HUES64 (cell line): ENCODE results near the gene CRELD2.

Experiments
- H3K27ac ChIP-seq: 2 replicates; pipeline ENCODE4 v1.7.0; 2013; ENCODE audit warnings: low read depth, low read length, inconsistent platforms
- H3K27me3 ChIP-seq: 2 replicates; pipeline ENCODE4 v1.6.1; 2013; ENCODE audit warnings: mild to moderate bottlenecking, low read length; ENCODE audit not compliant: insufficient read depth
- H3K36me3 ChIP-seq: 2 replicates; pipeline ENCODE4 v1.6.1; 2013; ENCODE audit warnings: mild to moderate bottlenecking, low read length; ENCODE audit not compliant: insufficient read depth
- H3K4me1 ChIP-seq: 2 replicates; pipeline ENCODE4 v1.6.1; 2013; ENCODE audit warnings: mild to moderate bottlenecking, low read length, moderate library complexity; ENCODE audit not compliant: insufficient read depth
- H3K4me3 ChIP-seq: 2 replicates; pipeline ENCODE4 v1.5.1; 2013; ENCODE audit warnings: mild to moderate bottlenecking, low read length, moderate library complexity
- H3K9ac ChIP-seq: 2 replicates; pipeline ENCODE4 v1.6.1; 2013; ENCODE audit warnings: mild to moderate bottlenecking, low read depth, low read length
- H3K9me3 ChIP-seq: 2 replicates; pipeline ENCODE4 v1.6.1; 2013; ENCODE audit warnings: low read depth, low read length; ENCODE audit not compliant: insufficient read depth
- WGBS: fragments of 150-250, 120-280 bp; methylation state at CpG from one replicate; pipeline ENCODE4 v1.1.7; 2013; ENCODE audit warnings: missing lambda C conversion rate; 5-methylcytosine and 5-hydroxymethylcytosine counted together

The CRELD2 gene

GRCh38 chr22:49913446-49913845 lies 5.0 kb upstream of the CRELD2 start:
- Histone ChIP-seq H3K27me3 (no peaks in the 10 kb centered on the region), H3K27ac (no peak overlapping the region), H3K9ac (no peak overlapping the region), H3K4me1 (no peaks in the 10 kb centered on the region), H3K4me3 (no peak overlapping the region), H3K36me3 (peaks cover 20% of the 10 kb centered on the region), H3K9me3 (no peaks in the 10 kb centered on the region)
- 98% methylated on average over 14 of the region's 14 CpGs for WGBS

GRCh38 chr22:49914256-49914655 lies 4.2 kb upstream of the CRELD2 start:
- no peak overlapping the region for H3K27ac ChIP-seq

GRCh38 chr22:49915610-49916009 lies 2.8 kb upstream of the CRELD2 start:
- no peaks in the 10 kb centered on the region for H3K9me3 ChIP-seq
- peaks cover 23% of the 10 kb centered on the region for H3K36me3 ChIP-seq
- no peak overlapping the region for H3K9ac ChIP-seq
- WGBS: 81% methylated on average over 12 of the region's 12 CpGs
- no peaks in the 10 kb centered on the region for H3K27me3 ChIP-seq
- no peaks in the 10 kb centered on the region for H3K4me1 ChIP-seq
- H3K4me3 ChIP-seq: no peak overlapping the region
- H3K27ac ChIP-seq: no peak overlapping the region

More at GRCh38 chr22:49914256-49914655, 4.2 kb upstream of the CRELD2 start:
- no peaks in the 10 kb centered on the region for H3K4me1 ChIP-seq
- no peak overlapping the region for H3K9ac ChIP-seq
- H3K9me3 ChIP-seq: no peaks in the 10 kb centered on the region
- WGBS: 91% methylated on average over 12 of the region's 12 CpGs
- H3K4me3 ChIP-seq: no peak overlapping the region
- peaks cover 17% of the 10 kb centered on the region for H3K36me3 ChIP-seq
- no peaks in the 10 kb centered on the region for H3K27me3 ChIP-seq

- Histone ChIP-seq H3K4me1 (no peaks in the 10 kb centered on the region), H3K27ac (no peak overlapping the region), H3K36me3 (peaks cover 30% of the 10 kb centered on the region), H3K27me3 (no peaks in the 10 kb centered on the region), H3K4me3 (peak overlapping the region; percentile 89; the same call in 1 of the 2 replicates), H3K9me3 (no peaks in the 10 kb centered on the region), H3K9ac (no peak overlapping the region)
- WGBS: 93% methylated on average over 11 of the region's 11 CpGs
These were observed 1.6 kb upstream of the CRELD2 start for GRCh38 chr22:49916831-49917230.

- peak overlapping the region; percentile 71 for H3K9ac ChIP-seq
- H3K9me3 ChIP-seq: no peaks in the 10 kb centered on the region
- peak overlapping the region; percentile 89 for H3K4me3 ChIP-seq
- no peak overlapping the region for H3K27ac ChIP-seq
- 40% methylated on average over 47 of the region's 47 CpGs for WGBS
- H3K36me3 ChIP-seq: peaks cover 13% of the 10 kb centered on the region; the same call in 1 of the 2 replicates
- H3K27me3 ChIP-seq: no peaks in the 10 kb centered on the region
- no peaks in the 10 kb centered on the region for H3K4me1 ChIP-seq
These were observed 762 bp downstream of the CRELD2 start for GRCh38 chr22:49918911-49919881.

- Histone ChIP-seq H3K9ac (no peak overlapping the region), H3K27me3 (no peaks in the 10 kb centered on the region), H3K4me3 (no peak overlapping the region), H3K36me3 (peaks cover 20% of the 10 kb centered on the region; the same call in 1 of the 2 replicates), H3K9me3 (no peaks in the 10 kb centered on the region), H3K4me1 (no peaks in the 10 kb centered on the region), H3K27ac (no peak overlapping the region)
- whole genome bisulfite sequencing: 91% methylated on average over 18 of the region's 18 CpGs
These were observed 2.4 kb downstream of the CRELD2 start for GRCh38 chr22:49920859-49921258.

- Histone ChIP-seq H3K9me3 (no peaks in the 10 kb centered on the region), H3K9ac (no peak overlapping the region), H3K4me3 (no peak overlapping the region), H3K27me3 (no peaks in the 10 kb centered on the region), H3K36me3 (peaks cover 20% of the 10 kb centered on the region; the same call in 1 of the 2 replicates), H3K27ac (no peak overlapping the region), H3K4me1 (no peaks in the 10 kb centered on the region)
- WGBS: 92% methylated on average over 35 of the region's 35 CpGs
These were observed 3.3 kb downstream of the CRELD2 start for GRCh38 chr22:49921508-49922278.

GRCh38 chr22:49922484-49922883 lies 4.0 kb downstream of the CRELD2 start:
- H3K9me3 ChIP-seq: no peaks in the 10 kb centered on the region
- no peaks in the 10 kb centered on the region for H3K4me1 ChIP-seq
- 95% methylated on average over 10 of the region's 22 CpGs for WGBS
- H3K9ac ChIP-seq: no peak overlapping the region
- H3K27me3 ChIP-seq: no peaks in the 10 kb centered on the region
- no peak overlapping the region for H3K27ac ChIP-seq
- peaks cover 20% of the 10 kb centered on the region; the same call in 1 of the 2 replicates for H3K36me3 ChIP-seq
- no peak overlapping the region for H3K4me3 ChIP-seq

GRCh38 chr22:49922926-49923325 lies 4.5 kb downstream of the CRELD2 start:
- Histone ChIP-seq H3K4me3 (no peak overlapping the region), H3K4me1 (no peaks in the 10 kb centered on the region), H3K9ac (no peak overlapping the region), H3K27me3 (no peaks in the 10 kb centered on the region), H3K9me3 (no peaks in the 10 kb centered on the region), H3K27ac (no peak overlapping the region), H3K36me3 (peaks cover 20% of the 10 kb centered on the region; the same call in 1 of the 2 replicates)
- 93% methylated on average over 24 of the region's 25 CpGs for WGBS

GRCh38 chr22:49923445-49923844 lies 5.0 kb downstream of the CRELD2 start:
- Histone ChIP-seq H3K4me1 (no peaks in the 10 kb centered on the region), H3K36me3 (peaks cover 20% of the 10 kb centered on the region; the same call in 1 of the 2 replicates), H3K9ac (no peak overlapping the region), H3K27ac (no peak overlapping the region), H3K9me3 (no peaks in the 10 kb centered on the region), H3K4me3 (no peak overlapping the region), H3K27me3 (no peaks in the 10 kb centered on the region)
- 82% methylated on average over 16 of the region's 16 CpGs for WGBS
